Fibroblast of pulmonary artery (primary cell): ENCODE measurements around the gene APBA1.

Source experiments
- DNase-seq: peaks from one replicate; pipeline ENCODE4 v3.0.0-alpha.2; 2010; ENCODE audit warnings: low read depth
- H3K4me3 ChIP-seq: replicated peaks from 2 replicates; pipeline ENCODE4 v1.5.1; 2011; ENCODE audit warnings: low read depth, mild to moderate bottlenecking, control low read depth, low read length, moderate library complexity
- CTCF ChIP-seq: IDR thresholded peaks from 2 replicates; pipeline ENCODE4 v1.5.1; 2011; ENCODE audit warnings: mild to moderate bottlenecking, control low read depth, low read length, inconsistent platforms; ENCODE audit errors: missing control alignments

Gene APBA1

GRCh38 chr9:69542942-69543704 lies 129.0 kb downstream of the APBA1 start:
- no peak overlapping the region for H3K4me3 ChIP-seq
- TF ChIP-seq CTCF: no peak
- DNase-seq: no peak

GRCh38 chr9:69542058-69542457 lies 130.1 kb downstream of the APBA1 start:
- no peak overlapping the region for H3K4me3 ChIP-seq
- no peak for TF ChIP-seq CTCF
- no peak for DNase-seq

GRCh38 chr9:69535911-69536310 lies 136.3 kb downstream of the APBA1 start:
- no peak overlapping the region for H3K4me3 ChIP-seq
- peak; percentile 25 for DNase-seq
- TF ChIP-seq CTCF: no peak

- no peak overlapping the region for H3K4me3 ChIP-seq
- DNase-seq: no peak
- TF ChIP-seq CTCF: no peak
Measured at GRCh38 chr9:69535286-69535832, 136.8 kb downstream of the APBA1 start.

- DNase-seq: no peak
- TF ChIP-seq CTCF: no peak
- no peak overlapping the region for H3K4me3 ChIP-seq
Measured at GRCh38 chr9:69532396-69532795, 139.8 kb downstream of the APBA1 start.

- H3K4me3 ChIP-seq: no peak overlapping the region
- DNase-seq: no peak
- no peak for TF ChIP-seq CTCF
Measured at GRCh38 chr9:69527454-69527853, 144.7 kb downstream of the APBA1 start.

GRCh38 chr9:69526699-69527098 lies 145.5 kb downstream of the APBA1 start:
- TF ChIP-seq CTCF: no peak
- no peak overlapping the region for H3K4me3 ChIP-seq
- no peak for DNase-seq
